ENCODE measurements around the gene TRPM5. TPM values are rescaled to one million over a fixed set of nuclear protein-coding genes. Genes with fewer than 3 reads are reported as not detected.

Gene TRPM5
- total RNA-seq, 2 donors from 2014 or later, result not detected

DNA sequence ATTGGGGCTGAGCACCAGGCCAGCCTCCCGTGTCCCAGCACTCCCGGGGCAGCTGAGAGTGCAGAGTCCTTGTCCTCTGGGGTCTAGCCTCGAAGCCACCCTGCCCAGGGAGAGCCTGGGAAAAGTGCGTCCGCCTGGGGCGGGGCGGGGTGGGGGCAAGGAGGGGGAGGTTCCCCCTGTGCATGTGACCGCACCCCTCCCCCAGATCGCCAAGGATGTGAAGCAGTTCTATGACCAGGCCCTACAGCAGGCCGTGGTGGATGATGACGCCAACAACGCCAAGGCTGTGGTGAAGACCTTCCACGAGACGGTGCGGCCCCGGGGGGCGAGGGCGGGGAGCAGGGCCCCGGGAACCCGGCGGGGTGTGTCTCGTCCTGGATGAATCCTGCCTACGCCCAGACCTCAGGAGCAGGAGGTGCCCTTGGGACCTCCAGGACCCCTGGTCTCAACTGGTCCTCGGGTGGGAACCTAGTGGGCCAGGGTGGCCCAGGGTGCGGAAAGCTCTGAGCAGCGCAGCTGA, 49.0 kb downstream of the TRPM5 start:
- Mint-ChIP-seq H3K36me3 (ENCODE audit: low read depth) (peaks cover 19% of the 10 kb centered on the region), H3K9me3 (no peaks in the 10 kb centered on the region), H3K4me1 (no peaks in the 10 kb centered on the region), H3K4me3 (no peak overlapping the region), H3K27ac (no peak overlapping the region), H3K27me3 (no peaks in the 10 kb centered on the region)
- no peak for ATAC-seq (replicated peaks)

DNA sequence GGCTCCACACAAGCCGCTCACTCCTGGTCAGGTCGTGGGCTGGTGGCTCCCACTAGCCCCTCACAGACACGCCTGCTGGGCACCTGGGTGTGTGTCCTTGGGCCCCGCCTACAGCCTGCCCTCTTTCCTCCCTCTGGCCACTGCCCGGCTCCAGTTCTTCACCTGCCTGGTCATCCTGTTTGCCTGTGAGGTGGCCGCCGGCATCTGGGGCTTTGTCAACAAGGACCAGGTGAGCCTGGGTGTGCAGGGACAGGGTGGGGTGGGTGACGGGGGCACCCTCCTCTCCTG, 49.6 kb downstream of the TRPM5 start:
- no peaks in the 10 kb centered on the region for H3K4me1 Mint-ChIP-seq
- no peak overlapping the region for H3K27ac Mint-ChIP-seq
- H3K36me3 Mint-ChIP-seq (ENCODE audit: low read depth), result peaks cover 23% of the 10 kb centered on the region
- no peaks in the 10 kb centered on the region for H3K27me3 Mint-ChIP-seq
- ATAC-seq (replicated peaks), result no peak
- H3K4me3 Mint-ChIP-seq, result no peak overlapping the region
- H3K9me3 Mint-ChIP-seq, result no peaks in the 10 kb centered on the region

Other genes starting within 250 kb of the TRPM5 start
- 1 to 10 TPM; 1.2 to 5.1 TPM for gene ASCL2, start 173.9 kb downstream of the TRPM5 start, total RNA-seq
- 10 to 100 TPM in 1 of 2 donors, 1 to 10 TPM in 1; 8.4 to 24.6 TPM for gene C11orf21, start 142.6 kb downstream of the TRPM5 start, total RNA-seq
- 10 to 100 TPM in 1 of 2 donors, 1 to 10 TPM in 1; 8.1 to 14.8 TPM for gene TSPAN32, start 142.5 kb downstream of the TRPM5 start, total RNA-seq
- gene CD81, start 67.2 kb downstream of the TRPM5 start, total RNA-seq, result 100 to 1,000 TPM; 147 to 170 TPM
- gene TSSC4, start 43.8 kb downstream of the TRPM5 start, total RNA-seq, result 10 to 100 TPM; 19.7 to 58.7 TPM
- gene KCNQ1, start 494 bp upstream of the TRPM5 start, total RNA-seq, result 1 to 10 TPM; 7.0 to 9.7 TPM

Measured in activated T-helper 17 cell treated with anti-CD3 and anti-CD28 coated beads, Interleukin-2, amount 50 U/mL, for 72 hours (primary cell).